ENCODE results near the gene SLIT3. TPM values are rescaled to one million over a fixed set of nuclear protein-coding genes. Genes with fewer than 3 reads are reported as not detected.

Gene SLIT3
- total RNA-seq, 1 experiment from 2014 or later, result 0.10 TPM

DNA sequence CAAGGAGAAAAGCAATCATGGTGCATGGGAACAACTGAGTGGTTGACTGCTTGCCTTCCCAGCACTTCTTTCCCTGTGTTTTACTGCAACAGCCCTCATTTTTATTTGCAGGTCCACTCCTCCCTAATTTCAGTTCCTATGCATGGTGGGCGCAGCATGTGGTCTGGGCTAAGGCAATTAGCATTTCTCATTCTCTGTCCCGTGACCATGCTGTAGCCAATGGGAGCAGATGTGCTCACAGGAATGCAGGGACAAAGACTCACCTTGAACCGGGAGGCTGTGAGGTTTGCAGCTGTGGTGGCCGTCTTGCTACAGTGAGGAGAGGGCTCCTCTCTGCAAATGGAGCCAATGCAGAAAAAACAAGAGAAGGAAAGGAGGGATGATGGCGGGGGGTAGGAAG, 315.5 kb downstream of the SLIT3 start:
- no peak for DNase-seq (ENCODE audit: low read depth, low spot score)
- no peak overlapping the region for H2AFZ ChIP-seq (ENCODE audit: low read depth, low read length, poor library complexity, severe bottlenecking)
- no peaks in the 10 kb centered on the region for H3K9me2 ChIP-seq (ENCODE audit: insufficient read depth)
- H3K4me2 ChIP-seq (ENCODE audit: low read length), result no peak overlapping the region
- H3K27me3 ChIP-seq (ENCODE audit: insufficient read depth, low read length), result peaks cover 46% of the 10 kb centered on the region
- no peak for TF ChIP-seq CBX3 (IDR thresholded peaks at IDR 0.05; ENCODE audit: low read depth)
- no peak for TF ChIP-seq SRF (IDR thresholded peaks at IDR 0.05; ENCODE audit: low read depth)
- BruUV-seq (replicated peaks), result no TSS peak
- H3K9me3 ChIP-seq (ENCODE audit: control insufficient read depth in 1 of 2, insufficient read depth in 1 of 2, low read depth in 1 of 2, low read length in 2 of 2), result no peaks in the 10 kb centered on the region
- no peak overlapping the region for H3K27ac ChIP-seq (ENCODE audit: low read depth, low read length)
- intact Hi-C loops (cut with micrococcal nuclease), result loop anchor here (5.0 to 10.0 kb wide), 3 partner anchors 169 to 1229 kb away; no protein-coding TSS in a partner anchor
- POLR2A ChIA-PET, result no interaction called here
- RAD21 ChIA-PET (ENCODE audit: low non-redundant PET in 1 of 2, low total read pairs in 2 of 2, uncharacterized antibody in 2 of 2, unreplicated experiment in 2 of 2), result no interaction called here
- no peaks in the 10 kb centered on the region for H3K79me2 ChIP-seq (ENCODE audit: insufficient read depth, low read length)
- no peak overlapping the region for H3K9ac ChIP-seq (ENCODE audit: low read length)
- no peaks in the 10 kb centered on the region for H4K20me1 ChIP-seq (ENCODE audit: insufficient read depth)
- no peaks in the 10 kb centered on the region for H3K36me3 ChIP-seq (ENCODE audit: control insufficient read depth in 1 of 2, insufficient read depth in 2 of 2, low read length in 2 of 2)
- H3K4me3 ChIP-seq (replicated peaks in 1 of 2; ENCODE audit: low read depth in 1 of 2, low read length in 2 of 2), result no peak overlapping the region
- CTCF ChIA-PET, result no interaction called here
- ATAC-seq, result no peak
- H3K4me1 ChIP-seq (ENCODE audit: control insufficient read depth in 1 of 2, insufficient read depth in 2 of 2, low read length in 2 of 2), result no peaks in the 10 kb centered on the region

DNA sequence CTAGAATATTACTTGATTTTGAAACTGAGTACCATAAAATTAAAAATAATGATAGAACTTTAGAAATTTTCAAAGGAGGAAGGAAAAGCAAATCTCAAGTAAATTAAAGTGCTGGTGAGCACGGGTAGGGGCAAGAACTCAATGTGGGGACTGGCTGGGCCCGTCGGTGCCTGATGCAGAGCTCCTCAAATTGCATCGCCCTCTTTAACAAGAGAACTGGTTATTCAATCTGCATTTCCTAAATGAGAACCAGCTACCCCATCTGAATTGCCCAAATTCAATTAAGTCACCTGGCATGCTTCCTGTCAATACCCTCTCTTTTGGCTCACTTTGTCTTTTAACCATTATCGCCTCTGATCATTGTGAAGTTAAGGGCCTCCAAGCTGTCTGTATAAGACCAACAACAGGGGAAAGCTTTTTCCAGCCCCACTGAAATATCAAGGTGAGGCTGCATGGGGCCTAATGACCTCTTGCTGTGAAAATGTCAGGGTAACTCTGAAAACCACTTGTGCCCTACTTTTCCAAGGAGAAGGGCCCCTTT, 316.7 kb downstream of the SLIT3 start:
- Histone ChIP-seq H3K9me3 (ENCODE audit: control insufficient read depth in 1 of 2, insufficient read depth in 1 of 2, low read depth in 1 of 2, low read length in 2 of 2) (no peaks in the 10 kb centered on the region), H3K27ac (ENCODE audit: low read depth, low read length) (no peak overlapping the region), H3K4me3 (replicated peaks in 1 of 2; ENCODE audit: low read depth in 1 of 2, low read length in 2 of 2) (no peak overlapping the region), H3K4me2 (ENCODE audit: low read length) (no peak overlapping the region), H2AFZ (ENCODE audit: low read depth, low read length, poor library complexity, severe bottlenecking) (no peak overlapping the region), H3K27me3 (ENCODE audit: insufficient read depth, low read length) (peaks cover 45% of the 10 kb centered on the region), H4K20me1 (ENCODE audit: insufficient read depth) (no peaks in the 10 kb centered on the region), H3K79me2 (ENCODE audit: insufficient read depth, low read length) (no peaks in the 10 kb centered on the region), H3K36me3 (ENCODE audit: control insufficient read depth in 1 of 2, insufficient read depth in 2 of 2, low read length in 2 of 2) (no peaks in the 10 kb centered on the region), H3K9me2 (ENCODE audit: insufficient read depth) (no peaks in the 10 kb centered on the region), H3K9ac (ENCODE audit: low read length) (no peak overlapping the region), H3K4me1 (ENCODE audit: control insufficient read depth in 1 of 2, insufficient read depth in 2 of 2, low read length in 2 of 2) (no peaks in the 10 kb centered on the region)
- DNase-seq (ENCODE audit: low read depth, low spot score) (no peak), ATAC-seq (no peak)
- intact Hi-C loops (cut with micrococcal nuclease), result loop anchor here (10.0 kb wide), 2 partner anchors 171 to 1231 kb away; no protein-coding TSS in a partner anchor
- POLR2A ChIA-PET, result no interaction called here
- CTCF ChIA-PET, result no interaction called here
- BruUV-seq (replicated peaks), result no TSS peak
- RAD21 ChIA-PET (ENCODE audit: low non-redundant PET in 1 of 2, low total read pairs in 2 of 2, uncharacterized antibody in 2 of 2, unreplicated experiment in 2 of 2), result no interaction called here
- TF ChIP-seq CEBPB (IDR thresholded peaks at IDR 0.05; ENCODE audit: low read depth), result no peak
- TF ChIP-seq, protein P1, sequence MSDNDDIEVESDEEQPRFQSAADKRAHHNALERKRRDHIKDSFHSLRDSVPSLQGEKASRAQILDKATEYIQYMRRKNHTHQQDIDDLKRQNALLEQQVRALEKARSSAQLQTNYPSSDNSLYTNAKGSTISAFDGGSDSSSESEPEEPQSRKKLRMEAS (IDR thresholded peaks at IDR 0.05), result no peak
- no peak for TF ChIP-seq EZH2phosphoT487 (IDR thresholded peaks at IDR 0.05; ENCODE audit: borderline replicate concordance)
- TF ChIP-seq POLR2AphosphoS5 (IDR thresholded peaks at IDR 0.05; ENCODE audit: low read depth, low read length), result no peak
- no peak for TF ChIP-seq RAD21 (IDR thresholded peaks at IDR 0.05; ENCODE audit: low read depth)
- TF ChIP-seq, protein P2, sequence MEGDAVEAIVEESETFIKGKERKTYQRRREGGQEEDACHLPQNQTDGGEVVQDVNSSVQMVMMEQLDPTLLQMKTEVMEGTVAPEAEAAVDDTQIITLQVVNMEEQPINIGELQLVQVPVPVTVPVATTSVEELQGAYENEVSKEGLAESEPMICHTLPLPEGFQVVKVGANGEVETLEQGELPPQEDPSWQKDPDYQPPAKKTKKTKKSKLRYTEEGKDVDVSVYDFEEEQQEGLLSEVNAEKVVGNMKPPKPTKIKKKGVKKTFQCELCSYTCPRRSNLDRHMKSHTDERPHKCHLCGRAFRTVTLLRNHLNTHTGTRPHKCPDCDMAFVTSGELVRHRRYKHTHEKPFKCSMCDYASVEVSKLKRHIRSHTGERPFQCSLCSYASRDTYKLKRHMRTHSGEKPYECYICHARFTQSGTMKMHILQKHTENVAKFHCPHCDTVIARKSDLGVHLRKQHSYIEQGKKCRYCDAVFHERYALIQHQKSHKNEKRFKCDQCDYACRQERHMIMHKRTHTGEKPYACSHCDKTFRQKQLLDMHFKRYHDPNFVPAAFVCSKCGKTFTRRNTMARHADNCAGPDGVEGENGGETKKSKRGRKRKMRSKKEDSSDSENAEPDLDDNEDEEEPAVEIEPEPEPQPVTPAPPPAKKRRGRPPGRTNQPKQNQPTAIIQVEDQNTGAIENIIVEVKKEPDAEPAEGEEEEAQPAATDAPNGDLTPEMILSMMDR (IDR thresholded peaks at IDR 0.05 in 2 of 3, conservative IDR thresholded peaks at IDR 0.05 in 1 of 3; ENCODE audit: borderline replicate concordance in 1 of 3, insufficient read depth in 1 of 3, low read depth in 2 of 3, low read length in 2 of 3), result no peak
- TF ChIP-seq CBX3 (IDR thresholded peaks at IDR 0.05; ENCODE audit: low read depth), result no peak
- TF ChIP-seq, protein P3, sequence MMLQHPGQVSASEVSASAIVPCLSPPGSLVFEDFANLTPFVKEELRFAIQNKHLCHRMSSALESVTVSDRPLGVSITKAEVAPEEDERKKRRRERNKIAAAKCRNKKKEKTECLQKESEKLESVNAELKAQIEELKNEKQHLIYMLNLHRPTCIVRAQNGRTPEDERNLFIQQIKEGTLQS (IDR thresholded peaks at IDR 0.05), result no peak
- TF ChIP-seq, protein P4, sequence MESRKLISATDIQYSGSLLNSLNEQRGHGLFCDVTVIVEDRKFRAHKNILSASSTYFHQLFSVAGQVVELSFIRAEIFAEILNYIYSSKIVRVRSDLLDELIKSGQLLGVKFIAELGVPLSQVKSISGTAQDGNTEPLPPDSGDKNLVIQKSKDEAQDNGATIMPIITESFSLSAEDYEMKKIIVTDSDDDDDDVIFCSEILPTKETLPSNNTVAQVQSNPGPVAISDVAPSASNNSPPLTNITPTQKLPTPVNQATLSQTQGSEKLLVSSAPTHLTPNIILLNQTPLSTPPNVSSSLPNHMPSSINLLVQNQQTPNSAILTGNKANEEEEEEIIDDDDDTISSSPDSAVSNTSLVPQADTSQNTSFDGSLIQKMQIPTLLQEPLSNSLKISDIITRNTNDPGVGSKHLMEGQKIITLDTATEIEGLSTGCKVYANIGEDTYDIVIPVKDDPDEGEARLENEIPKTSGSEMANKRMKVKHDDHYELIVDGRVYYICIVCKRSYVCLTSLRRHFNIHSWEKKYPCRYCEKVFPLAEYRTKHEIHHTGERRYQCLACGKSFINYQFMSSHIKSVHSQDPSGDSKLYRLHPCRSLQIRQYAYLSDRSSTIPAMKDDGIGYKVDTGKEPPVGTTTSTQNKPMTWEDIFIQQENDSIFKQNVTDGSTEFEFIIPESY (IDR thresholded peaks at IDR 0.05; ENCODE audit: extremely low read depth, insufficient replicate concordance, low read length), result no peak
- TF ChIP-seq, protein P5, sequence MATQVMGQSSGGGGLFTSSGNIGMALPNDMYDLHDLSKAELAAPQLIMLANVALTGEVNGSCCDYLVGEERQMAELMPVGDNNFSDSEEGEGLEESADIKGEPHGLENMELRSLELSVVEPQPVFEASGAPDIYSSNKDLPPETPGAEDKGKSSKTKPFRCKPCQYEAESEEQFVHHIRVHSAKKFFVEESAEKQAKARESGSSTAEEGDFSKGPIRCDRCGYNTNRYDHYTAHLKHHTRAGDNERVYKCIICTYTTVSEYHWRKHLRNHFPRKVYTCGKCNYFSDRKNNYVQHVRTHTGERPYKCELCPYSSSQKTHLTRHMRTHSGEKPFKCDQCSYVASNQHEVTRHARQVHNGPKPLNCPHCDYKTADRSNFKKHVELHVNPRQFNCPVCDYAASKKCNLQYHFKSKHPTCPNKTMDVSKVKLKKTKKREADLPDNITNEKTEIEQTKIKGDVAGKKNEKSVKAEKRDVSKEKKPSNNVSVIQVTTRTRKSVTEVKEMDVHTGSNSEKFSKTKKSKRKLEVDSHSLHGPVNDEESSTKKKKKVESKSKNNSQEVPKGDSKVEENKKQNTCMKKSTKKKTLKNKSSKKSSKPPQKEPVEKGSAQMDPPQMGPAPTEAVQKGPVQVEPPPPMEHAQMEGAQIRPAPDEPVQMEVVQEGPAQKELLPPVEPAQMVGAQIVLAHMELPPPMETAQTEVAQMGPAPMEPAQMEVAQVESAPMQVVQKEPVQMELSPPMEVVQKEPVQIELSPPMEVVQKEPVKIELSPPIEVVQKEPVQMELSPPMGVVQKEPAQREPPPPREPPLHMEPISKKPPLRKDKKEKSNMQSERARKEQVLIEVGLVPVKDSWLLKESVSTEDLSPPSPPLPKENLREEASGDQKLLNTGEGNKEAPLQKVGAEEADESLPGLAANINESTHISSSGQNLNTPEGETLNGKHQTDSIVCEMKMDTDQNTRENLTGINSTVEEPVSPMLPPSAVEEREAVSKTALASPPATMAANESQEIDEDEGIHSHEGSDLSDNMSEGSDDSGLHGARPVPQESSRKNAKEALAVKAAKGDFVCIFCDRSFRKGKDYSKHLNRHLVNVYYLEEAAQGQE (IDR thresholded peaks at IDR 0.05; ENCODE audit: low read depth), result no peak
- TF ChIP-seq SIN3A (IDR thresholded peaks at IDR 0.05; ENCODE audit: low read depth), result no peak

All from HCT116 (cell line).